ENCODE data around the gene INSYN1.

DNA sequence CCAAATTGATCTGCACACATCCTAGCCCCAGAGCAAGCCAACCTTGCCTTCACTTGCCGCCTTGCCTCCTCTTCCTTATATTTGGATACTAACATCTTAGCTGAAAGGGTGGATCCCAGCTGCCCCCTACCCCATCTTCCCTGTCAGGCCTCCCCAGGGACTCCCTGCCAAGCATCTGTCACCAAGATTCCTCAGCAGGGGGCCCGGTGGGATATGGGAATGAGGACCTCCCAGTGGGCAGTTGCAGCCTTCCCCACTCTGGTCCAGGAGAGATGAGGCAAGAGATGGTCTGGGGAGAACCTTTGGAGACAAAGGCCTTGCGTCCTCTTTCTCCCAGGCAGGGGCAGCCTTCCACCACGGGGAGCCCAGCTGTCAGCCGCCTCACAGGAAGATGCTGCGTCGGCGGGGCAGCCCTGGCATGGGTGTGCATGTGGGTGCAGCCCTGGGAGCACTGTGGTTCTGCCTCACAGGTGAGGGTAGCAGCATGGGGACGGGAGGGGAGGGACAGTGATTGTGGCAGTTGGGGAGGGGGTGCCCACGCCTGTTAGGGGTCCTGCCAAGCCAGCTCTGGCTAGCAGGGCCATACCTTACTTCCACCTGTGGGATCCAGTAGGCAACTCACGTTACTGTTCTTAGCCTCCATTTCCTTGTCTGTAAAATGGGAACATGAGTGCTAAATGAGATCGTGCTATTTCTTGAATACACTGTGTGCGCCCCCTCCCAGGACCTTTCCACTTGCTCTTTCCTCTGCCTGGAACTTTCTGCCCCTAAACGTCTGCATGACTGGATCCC is 53.7 kb downstream of the INSYN1 start:
- TF ChIP-seq CTCF (IDR thresholded peaks at IDR 0.05) (no peak), POLR2A (IDR thresholded peaks at IDR 0.05) (no peak)

Data from uterus (tissue), 2 donors.